Aorta (tissue), 5 donors: ENCODE data around the gene PHACTR1. TPM values are rescaled to one million over a fixed set of nuclear protein-coding genes. Genes with fewer than 3 reads are reported as not detected.

Source experiments
- ATAC-seq: fragments of 200-7000 bp; cut with Tn5 transposase; one replicate; pipeline ENCODE4 v1.9.1; 2022; ENCODE audit warnings: moderate library complexity; ENCODE audit not compliant: low FRiP score
- DNase-seq, 2 donors: peaks; one replicate each; pipeline ENCODE4 v3.0.0-alpha.2; 2020
- H3K27ac ChIP-seq, 2 donors: one replicate each; pipeline ENCODE4 v1.5.1; 2013; ENCODE audit warnings: low read length in 2 of 2, mild to moderate bottlenecking in 2 of 2, moderate library complexity in 2 of 2, control low read depth in 1 of 2, inconsistent platforms in 1 of 2, low read depth in 1 of 2
- H3K27me3 ChIP-seq, 2 donors: one replicate each; pipeline ENCODE4 v1.6.1; 2013; ENCODE audit warnings: control low read depth in 1 of 2, low read length in 1 of 2, mild to moderate bottlenecking in 1 of 2, moderate library complexity in 1 of 2; ENCODE audit not compliant: insufficient read depth in 2 of 2, control insufficient read depth in 1 of 2
- H3K36me3 ChIP-seq, 2 donors: one replicate each; pipeline ENCODE4 v1.6.1; 2013; ENCODE audit warnings: control low read depth in 1 of 2, low read length in 1 of 2, mild to moderate bottlenecking in 1 of 2; ENCODE audit not compliant: insufficient read depth in 2 of 2, control insufficient read depth in 1 of 2
- H3K4me1 ChIP-seq, 2 donors: one replicate each; pipeline ENCODE4 v1.6.1; 2013; ENCODE audit warnings: low read length in 2 of 2, control low read depth in 1 of 2, mild to moderate bottlenecking in 1 of 2, moderate library complexity in 1 of 2; ENCODE audit not compliant: insufficient read depth in 2 of 2, control insufficient read depth in 1 of 2
- H3K4me3 ChIP-seq, 2 donors: one replicate each; pipeline ENCODE4 v1.5.1; 2013; ENCODE audit warnings: low read length in 2 of 2, control low read depth in 1 of 2, mild to moderate bottlenecking in 1 of 2
- H3K9me3 ChIP-seq: one replicate; pipeline ENCODE4 v1.6.1; 2013; ENCODE audit warnings: mild to moderate bottlenecking, low read length; ENCODE audit not compliant: control insufficient read depth
- WGBS, 2 donors: extraction: QIAGEN DNeasy Blood & Tissue Kit; methylation state at CpG; one replicate each; pipeline ENCODE4 v1.1.7; 2013; 5-methylcytosine and 5-hydroxymethylcytosine counted together
- intact Hi-C, 2 donors: fragments of 100-400 bp; cut with DNase I; formaldehyde crosslinking; loops; one replicate each; pipeline versions ENCODE4 v1.14.2 to v1.15.0; 2022
- polyA plus RNA-seq, 2 donors: library from polyadenylated mRNA; stranded (reverse); fragments of 200-250 nt; gene quantifications; one replicate each; pipeline ENCODE4 v1.2.3, GENCODE V29; 2013
- total RNA-seq, 2 donors: library from RNA; stranded (reverse); fragmentation: NEBNext Ultra II Directional; extraction: Animal tissue kit (Norgen Biotek cat#: 25700); gene quantifications; one replicate each; pipeline ENCODE4 v1.2.1, GENCODE V29; 2021
- donor health status: healthy with polysubstance abuse.
- donor health status: Bipolar disorder and iron deficiency.
- donor health status: DM: no; HTN: no; CAD: no.
- donor health status: DM: no; HTN: no; CAD: no.
- donor health status: DM: yes; HTN: yes; CAD: no.

Gene PHACTR1
- total and polyA plus RNA-seq, 4 donors, result 3.2 to 89.4 (median 20.1) TPM

DNA sequence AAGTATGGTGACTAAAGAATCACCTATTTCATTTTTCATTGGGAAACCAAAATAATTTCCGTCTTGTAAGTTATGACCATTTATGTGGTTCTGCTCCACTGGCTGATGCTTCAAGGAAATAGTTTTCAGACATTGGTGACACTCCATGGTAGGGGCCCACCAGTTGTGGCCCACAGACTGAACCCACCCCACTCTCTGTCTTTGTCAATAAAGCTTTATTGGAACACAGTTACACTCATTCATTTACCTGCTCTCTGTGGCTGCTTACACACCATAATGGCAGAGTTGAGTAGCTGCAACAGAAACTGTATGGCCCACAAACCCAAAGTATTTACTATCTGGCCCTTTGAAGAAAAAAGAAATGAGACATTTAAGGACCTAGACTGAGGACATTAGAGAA is 533.2 kb downstream of the PHACTR1 start:
- no peak for ATAC-seq
- H3K4me3 ChIP-seq, result no peak overlapping the region
- H3K36me3 ChIP-seq, result peaks cover 0 to 2% of the 10 kb centered on the region in 2 donors
- whole genome bisulfite sequencing, 2 donors, result 97% methylated on average over 1 of the region's 1 CpG
- no peak for DNase-seq
- intact Hi-C loops, result no loop called here
- H3K4me1 ChIP-seq, result no peaks in the 10 kb centered on the region
- no peak overlapping the region for H3K27ac ChIP-seq
- no peaks in the 10 kb centered on the region for H3K9me3 ChIP-seq
- H3K27me3 ChIP-seq, result no peaks in the 10 kb centered on the region

DNA sequence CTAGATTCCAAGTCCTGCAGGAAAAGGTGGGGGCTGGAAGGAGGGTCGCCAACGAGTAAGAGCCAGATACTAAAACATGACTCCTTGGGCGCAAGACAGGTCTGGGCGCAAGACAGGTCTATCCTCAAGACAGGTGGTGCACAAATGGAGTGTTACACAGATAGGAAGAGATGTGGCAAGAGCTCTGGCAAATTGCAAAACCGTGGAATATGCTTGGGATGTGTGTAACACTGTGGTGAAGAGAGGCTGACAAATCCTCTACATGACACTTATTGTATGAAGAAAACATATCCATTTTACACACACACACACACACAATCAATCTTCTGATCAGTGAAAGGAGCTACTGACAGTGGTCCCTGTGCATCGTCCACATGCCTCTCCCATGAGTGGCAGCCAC is 534.1 kb downstream of the PHACTR1 start:
- H3K27me3 ChIP-seq, result no peaks in the 10 kb centered on the region
- peaks cover 0 to 2% of the 10 kb centered on the region in 2 donors for H3K36me3 ChIP-seq
- no peak overlapping the region for H3K27ac ChIP-seq
- H3K4me1 ChIP-seq, result no peaks in the 10 kb centered on the region
- no peak for DNase-seq
- 87 to 93% methylated on average over 6 of the region's 6 CpGs for WGBS, 2 donors
- H3K9me3 ChIP-seq, result no peaks in the 10 kb centered on the region
- intact Hi-C loops, result no loop called here
- no peak overlapping the region for H3K4me3 ChIP-seq
- ATAC-seq, result no peak

DNA sequence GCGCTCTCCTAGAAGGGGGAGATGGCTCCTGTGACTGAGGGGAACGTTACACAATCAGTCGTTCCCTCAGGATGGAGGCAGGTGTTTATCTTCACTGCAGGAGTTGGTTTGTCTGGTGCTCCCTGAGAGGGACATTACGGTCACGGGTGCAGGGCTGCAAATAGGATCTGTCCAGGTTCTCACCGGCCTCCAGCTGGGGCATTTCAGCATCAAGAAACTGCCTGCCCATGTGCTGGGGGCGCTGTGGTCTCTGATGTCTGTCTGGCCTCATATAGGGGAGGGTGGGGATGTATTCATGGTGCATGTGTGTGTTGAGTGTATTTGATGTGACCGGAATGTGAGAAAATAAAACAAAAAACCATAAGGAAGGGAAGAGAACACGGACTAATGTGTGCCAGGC is 534.7 kb downstream of the PHACTR1 start:
- WGBS, 2 donors, result 82 to 87% methylated on average over 9 of the region's 9 CpGs
- Histone ChIP-seq H3K27ac (no peak overlapping the region), H3K9me3 (no peaks in the 10 kb centered on the region), H3K4me3 (no peak overlapping the region), H3K36me3 (peaks cover 0 to 2% of the 10 kb centered on the region in 2 donors), H3K27me3 (no peaks in the 10 kb centered on the region), H3K4me1 (no peaks in the 10 kb centered on the region)
- intact Hi-C loops, result no loop called here
- DNase-seq, result no peak
- no peak for ATAC-seq

DNA sequence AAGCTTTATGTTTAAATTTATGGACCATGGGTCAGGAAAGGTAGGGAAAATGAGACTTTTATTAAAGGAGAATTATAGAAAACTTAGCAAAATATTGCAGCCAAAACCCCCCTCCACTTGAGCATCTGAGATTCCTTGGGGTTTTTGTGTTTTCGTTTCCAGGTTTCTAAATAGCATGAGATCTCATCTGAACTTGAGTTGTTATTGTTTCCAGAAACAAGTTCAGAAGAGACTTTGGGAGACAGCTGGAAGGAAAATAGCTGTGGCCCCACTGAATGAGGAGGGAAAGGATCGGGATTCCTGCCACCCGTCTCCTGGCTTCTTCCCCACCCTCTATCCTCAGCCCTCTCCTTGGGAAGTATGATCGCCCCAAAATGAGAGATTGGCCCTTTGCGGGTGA is 536.2 kb downstream of the PHACTR1 start:
- intact Hi-C loops, result no loop called here
- no peak overlapping the region for H3K4me3 ChIP-seq
- H3K27me3 ChIP-seq, result no peaks in the 10 kb centered on the region
- H3K36me3 ChIP-seq, result peaks cover 0 to 2% of the 10 kb centered on the region in 2 donors
- H3K4me1 ChIP-seq, result no peaks in the 10 kb centered on the region
- ATAC-seq, result no peak
- 73 to 79% methylated on average over 5 of the region's 5 CpGs for WGBS, 2 donors
- no peaks in the 10 kb centered on the region for H3K9me3 ChIP-seq
- DNase-seq, result no peak
- no peak overlapping the region for H3K27ac ChIP-seq

DNA sequence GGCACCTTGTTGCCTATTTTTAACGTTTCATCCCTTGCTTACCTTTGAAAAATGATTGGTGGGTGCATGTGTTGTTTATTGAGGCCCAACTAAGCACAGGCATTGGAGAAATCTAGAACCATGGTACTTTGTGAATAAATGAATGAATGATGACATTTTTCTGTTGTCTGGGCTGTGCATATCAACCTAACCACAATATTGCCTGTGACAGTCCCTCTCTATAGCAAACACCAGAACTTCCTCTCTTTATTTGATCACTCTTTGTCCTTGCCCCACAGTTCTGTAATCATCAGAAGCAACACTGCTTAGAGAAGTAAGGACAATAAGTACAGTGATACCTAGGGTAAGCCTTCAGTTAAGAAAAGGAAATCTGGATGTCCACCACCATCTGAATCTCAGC is 536.7 kb downstream of the PHACTR1 start:
- ATAC-seq (no peak), DNase-seq (no peak)
- Histone ChIP-seq H3K9me3 (no peaks in the 10 kb centered on the region), H3K27me3 (no peaks in the 10 kb centered on the region), H3K4me3 (no peak overlapping the region), H3K4me1 (no peaks in the 10 kb centered on the region), H3K36me3 (peaks cover 0 to 2% of the 10 kb centered on the region in 2 donors), H3K27ac (no peak overlapping the region)
- WGBS, 2 donors, result 58 to 72% methylated on average over 1 of the region's 1 CpG
- intact Hi-C loops, result no loop called here

DNA sequence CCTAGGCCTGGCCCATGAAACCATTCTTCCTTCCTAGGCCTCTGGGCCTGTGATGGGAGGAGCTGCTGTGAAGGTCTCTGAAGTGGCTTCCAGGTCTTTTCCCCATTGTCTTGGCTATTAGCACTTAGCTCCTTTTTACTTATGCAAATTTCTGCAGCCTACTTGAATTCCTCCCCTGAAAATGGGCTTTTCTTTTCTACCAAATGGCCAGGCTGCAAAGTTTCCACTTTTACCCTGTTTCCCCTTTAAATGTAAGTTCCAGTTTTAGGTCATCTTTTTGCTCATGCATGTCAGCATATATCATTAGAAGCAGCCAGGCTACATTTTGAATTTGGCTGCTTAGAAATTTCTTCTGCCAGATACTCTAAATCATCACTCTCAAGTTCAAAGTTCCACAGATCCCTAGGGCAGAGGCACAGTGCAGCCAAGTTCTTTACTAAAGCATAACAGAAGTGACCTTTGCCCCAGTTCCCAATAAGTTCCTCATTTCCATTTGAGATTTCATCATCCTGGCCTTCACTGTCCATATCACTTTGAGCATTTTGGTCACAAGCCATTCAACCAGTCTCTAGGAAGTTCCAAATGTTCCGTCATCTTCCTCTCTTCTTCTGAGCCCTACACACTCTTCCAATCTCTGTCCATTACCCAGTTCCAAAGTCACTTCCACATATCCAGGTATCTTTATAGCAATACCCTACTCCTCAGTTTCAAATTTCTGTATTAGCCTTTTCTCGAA is 539.9 kb downstream of the PHACTR1 start:
- DNase-seq (no peak), ATAC-seq (no peak)
- intact Hi-C loops, result no loop called here
- no peak overlapping the region for H3K27ac ChIP-seq
- no peaks in the 10 kb centered on the region for H3K27me3 ChIP-seq
- H3K4me1 ChIP-seq, result no peaks in the 10 kb centered on the region
- WGBS, 2 donors, result 96 to 99% methylated on average over 2 of the region's 2 CpGs
- H3K9me3 ChIP-seq, result no peaks in the 10 kb centered on the region
- H3K36me3 ChIP-seq, result peaks cover 0 to 2% of the 10 kb centered on the region in 2 donors
- H3K4me3 ChIP-seq, result no peak overlapping the region

DNA sequence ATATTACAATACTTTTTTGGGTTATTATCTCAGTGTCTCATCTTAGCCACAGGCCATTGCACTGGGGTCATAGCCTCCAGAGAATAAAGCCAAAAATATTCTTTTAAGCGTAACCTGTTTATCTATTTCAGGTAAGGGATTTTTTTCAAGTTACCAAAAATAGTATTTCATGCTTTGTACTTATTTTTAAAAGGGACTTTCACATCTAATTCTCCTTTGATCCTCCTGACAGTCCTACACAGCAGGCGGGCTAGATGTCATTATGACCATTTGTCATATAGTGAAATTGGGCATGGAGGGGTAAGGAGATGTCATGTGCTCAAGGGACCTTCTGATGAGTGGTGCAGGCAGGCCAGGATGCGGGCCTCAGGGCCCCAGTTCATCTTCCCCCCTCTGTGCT is 542.8 kb downstream of the PHACTR1 start:
- ATAC-seq (no peak), DNase-seq (no peak)
- Histone ChIP-seq H3K27me3 (no peaks in the 10 kb centered on the region), H3K27ac (no peak overlapping the region), H3K4me1 (no peaks in the 10 kb centered on the region), H3K4me3 (no peak overlapping the region), H3K36me3 (no peaks in the 10 kb centered on the region), H3K9me3 (no peaks in the 10 kb centered on the region)
- intact Hi-C loops, result no loop called here
- WGBS, 2 donors, result 93 to 94% methylated on average over 3 of the region's 3 CpGs

DNA sequence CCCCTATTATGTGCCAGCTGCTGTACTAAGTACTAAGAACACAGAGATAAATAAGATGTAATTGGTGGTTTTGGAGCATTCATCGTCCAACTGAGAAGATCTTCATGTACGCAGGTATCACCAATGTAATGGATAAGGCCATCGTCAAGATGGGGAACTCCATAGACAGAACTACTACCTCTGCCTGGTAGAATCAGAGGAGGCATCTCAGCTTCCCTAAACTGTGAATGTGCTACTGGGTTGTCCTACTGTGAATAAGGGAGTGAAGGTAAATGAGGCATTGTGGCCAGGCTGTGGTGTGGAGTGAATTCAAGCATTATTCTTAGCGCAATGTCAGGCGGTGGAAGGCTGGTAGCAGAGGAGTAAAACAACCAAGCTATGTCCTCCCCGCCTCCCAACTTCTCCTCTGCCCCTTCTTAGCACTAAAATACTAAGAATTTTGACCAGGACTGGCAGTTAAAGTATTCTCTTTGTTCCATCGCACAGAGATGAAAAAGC is 543.6 kb downstream of the PHACTR1 start:
- no peak overlapping the region for H3K4me3 ChIP-seq
- H3K4me1 ChIP-seq, result no peaks in the 10 kb centered on the region
- H3K27me3 ChIP-seq, result no peaks in the 10 kb centered on the region
- no peaks in the 10 kb centered on the region for H3K36me3 ChIP-seq
- ATAC-seq (no peak), DNase-seq (no peak)
- H3K9me3 ChIP-seq, result no peaks in the 10 kb centered on the region
- 93% methylated on average over 7 of the region's 7 CpGs for WGBS, 2 donors
- no peak overlapping the region for H3K27ac ChIP-seq
- intact Hi-C loops, result no loop called here

DNA sequence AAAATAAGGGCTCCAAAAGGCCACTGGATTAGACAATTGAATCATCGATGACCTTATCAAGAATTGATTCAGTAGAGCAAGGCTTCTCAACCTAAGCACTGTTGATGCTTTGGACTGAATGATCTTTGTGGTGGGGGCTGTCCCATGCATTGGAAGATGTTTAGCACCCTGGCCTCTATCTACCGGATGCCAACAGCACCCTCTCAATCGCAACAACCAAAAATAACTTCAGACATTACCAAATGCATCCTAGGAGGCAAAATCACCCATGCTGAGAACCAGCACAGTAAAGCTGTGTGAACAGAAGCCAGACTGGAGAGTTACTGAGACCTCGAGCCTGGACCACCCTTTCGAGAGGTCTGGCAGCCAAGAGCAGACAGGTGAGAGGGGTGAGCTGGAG is 544.3 kb downstream of the PHACTR1 start:
- WGBS, 2 donors, result 78 to 88% methylated on average over 5 of the region's 5 CpGs
- H3K27ac ChIP-seq, result no peak overlapping the region

More for the DNA sequence above, 544.3 kb downstream of the PHACTR1 start:
- Histone ChIP-seq H3K4me3 (no peak overlapping the region), H3K36me3 (no peaks in the 10 kb centered on the region), H3K4me1 (no peaks in the 10 kb centered on the region), H3K27me3 (no peaks in the 10 kb centered on the region), H3K9me3 (no peaks in the 10 kb centered on the region)
- intact Hi-C loops, result no loop called here
- DNase-seq, result no peak
- no peak for ATAC-seq
